GM12878 (cell line): ENCODE data around the gene MAST4. TPM values are rescaled to one million over a fixed set of nuclear protein-coding genes. Genes with fewer than 3 reads are reported as not detected.

ENCODE experiments used
- ATAC-seq: fragments of 200-7000 bp; cut with Tn5 transposase; 3 replicates; pipeline ENCODE4 v1.9.1; 2020; ENCODE audit warnings: mild to moderate bottlenecking, moderate library complexity
- BruUV-seq: library from RNA; stranded (reverse); fragments of 400-500 nt; replicated peaks from 2 replicates; lab custom pipeline; 2021; lab: Mats Ljungman, UMichigan
- CTCF ChIA-PET: fragments of 300-600 bp; sonication (Branson Sonifier 250); formaldehyde crosslinking; extraction: SDS; loops from one replicate; lab custom pipeline; 2021; ENCODE audit warnings: inconsistent platforms; lab: Yijun Ruan, JAX
- POLR2A ChIA-PET: fragments of 350-600 bp; formaldehyde crosslinking; extraction: SDS; loops from one replicate; lab custom pipeline; 2021; ENCODE audit warnings: inconsistent platforms; lab: Charles Lee
- RAD21 ChIA-PET: fragments of 300-600 bp; sonication (Branson Sonifier 250); formaldehyde crosslinking; loops from one replicate; lab custom pipeline; 2023; ENCODE audit warnings: antibody characterized with exemption; ENCODE audit not compliant: unreplicated experiment; lab: Charles Lee
- SMC1A ChIA-PET: fragments of 300-600 bp; sonication (Branson Sonifier 250); formaldehyde crosslinking; loops from one replicate; lab custom pipeline; 2023; ENCODE audit not compliant: unreplicated experiment, uncharacterized antibody; lab: Charles Lee
- DNase-seq: peaks from one replicate; pipeline ENCODE4 v3.0.0-alpha.2; 2011; ENCODE audit warnings: low read depth, low spot score
- FAIRE-seq: peaks from 3 replicates; lab custom pipeline; 2011; peaks lifted over from hg19 to GRCh38; lab: Jason Lieb, UNC
- H2AFZ ChIP-seq: 2 replicates; pipeline ENCODE4 v1.6.0; 2011; ENCODE audit warnings: low read depth, low read length, control low read depth; ENCODE audit not compliant: control insufficient read depth
- H3K27ac ChIP-seq: 2 replicates; pipeline ENCODE4 v1.5.1; 2011; ENCODE audit warnings: control low read depth; ENCODE audit not compliant: control insufficient read depth, insufficient read depth
- H3K27me3 ChIP-seq, 2 experiments: replicated peaks in 1 of 2; 2 replicates each; pipeline versions ENCODE4 v1.6.0 to v1.6.1; 2011; ENCODE audit warnings: low read length in 1 of 2; ENCODE audit not compliant: control insufficient read depth in 2 of 2, insufficient read depth in 2 of 2
- H3K36me3 ChIP-seq, 2 experiments: 2 replicates each; pipeline ENCODE4 v1.5.1; 2011; ENCODE audit warnings: low read length in 1 of 2; ENCODE audit not compliant: control insufficient read depth in 2 of 2, insufficient read depth in 2 of 2
- H3K4me1 ChIP-seq: 2 replicates; pipeline ENCODE4 v1.6.1; 2011; ENCODE audit warnings: mild to moderate bottlenecking, low read length, moderate library complexity, mixed read lengths; ENCODE audit not compliant: control insufficient read depth, insufficient read depth
- H3K4me2 ChIP-seq: 2 replicates; pipeline ENCODE4 v1.6.0; 2011; ENCODE audit warnings: control low read depth; ENCODE audit not compliant: control insufficient read depth, insufficient read depth
- H3K4me3 ChIP-seq: fragments of 200-600 bp; sonication (generic); 2 replicates; pipeline ENCODE4 v1.5.1; 2016
- H3K79me2 ChIP-seq: 2 replicates; pipeline ENCODE4 v1.6.0; 2011; ENCODE audit warnings: low read length; ENCODE audit not compliant: control insufficient read depth, insufficient read depth
- H3K9ac ChIP-seq: 2 replicates; pipeline ENCODE4 v1.8.0; 2011; ENCODE audit warnings: low read length, control low read depth, mixed read lengths; ENCODE audit not compliant: control insufficient read depth, insufficient read depth
- H3K9me3 ChIP-seq: replicated peaks from 3 replicates; pipeline ENCODE4 v1.5.1; 2011; ENCODE audit warnings: mild to moderate bottlenecking, low read length; ENCODE audit not compliant: control insufficient read depth, insufficient read depth
- H4K20me1 ChIP-seq: 2 replicates; pipeline ENCODE4 v1.6.0; 2011; ENCODE audit not compliant: control insufficient read depth, insufficient read depth
- EP300 ChIP-seq, 2 experiments: fragments of 150-350 bp in 1 of 2; IDR thresholded peaks; 2 replicates each; pipeline ENCODE4 v1.6.1; 2011 to 2012; ENCODE audit warnings: low read depth in 2 of 2, low read length in 2 of 2, borderline replicate concordance in 1 of 2, improper control_type of control experiment in 1 of 2, inconsistent platforms in 1 of 2; ENCODE audit not compliant: control insufficient read depth in 1 of 2
- ETV6 ChIP-seq, 2 experiments: fragments of 450-650 bp in 1 of 2; IDR thresholded peaks in 1 of 2; conservative IDR thresholded peaks in 1 of 2; 2 replicates each; pipeline ENCODE4 v1.6.1; 2014; ENCODE audit warnings: antibody characterized with exemption in 1 of 2, borderline replicate concordance in 1 of 2, low read depth in 1 of 2, mild to moderate bottlenecking in 1 of 2, moderate library complexity in 1 of 2
- HDAC6 ChIP-seq: fragments of 200-600 bp; sonication (generic); IDR thresholded peaks from one replicate; pipeline ENCODE4 v1.8.0; 2017; ENCODE audit warnings: antibody characterized with exemption; ENCODE audit not compliant: unreplicated experiment
- MEF2A ChIP-seq: IDR thresholded peaks from 2 replicates; pipeline ENCODE4 v1.6.1; 2011; ENCODE audit warnings: low read depth, mild to moderate bottlenecking, low read length, moderate library complexity; ENCODE audit not compliant: insufficient read depth
- POLR2A ChIP-seq: IDR thresholded peaks from 2 replicates; pipeline ENCODE4 v1.6.1; 2011; ENCODE audit warnings: low read depth, mild to moderate bottlenecking, low read length
- POLR2AphosphoS2 ChIP-seq: IDR thresholded peaks from 2 replicates; pipeline ENCODE4 v1.6.1; 2011; ENCODE audit warnings: low read depth, mild to moderate bottlenecking, low read length, improper control_type of control experiment, moderate library complexity
- SKIL ChIP-seq: fragments of 450-650 bp; IDR thresholded peaks from 2 replicates; pipeline ENCODE4 v1.6.1; 2017; ENCODE audit warnings: mild to moderate bottlenecking, low read depth, inconsistent platforms; ENCODE audit not compliant: poor library complexity, severe bottlenecking
- ZBED1 ChIP-seq: IDR thresholded peaks from 2 replicates; pipeline ENCODE4 v1.6.1; 2016; ENCODE audit warnings: borderline replicate concordance
- ZBTB11 ChIP-seq: fragments of 450-650 bp; formaldehyde crosslinking; IDR thresholded peaks from 2 replicates; pipeline ENCODE4 v1.5.0; 2022; ENCODE audit warnings: mild to moderate bottlenecking, missing genetic modification characterization
- WGBS: methylation state at CpG from one replicate; pipeline ENCODE4 v1.1.6; 2016; ENCODE audit warnings: low lambda C conversion rate; ENCODE audit not compliant: insufficient replicate concordance, insufficient coverage; ENCODE audit errors: missing lambda C conversion rate; 5-methylcytosine and 5-hydroxymethylcytosine counted together
- in situ Hi-C: fragments of 300-500 bp; cut with MboI; formaldehyde crosslinking; loops from 9 replicates; pipeline ENCODE4 v1.14.3; 2018; ENCODE audit warnings: mixed read lengths
- intact Hi-C: fragments of 100-400 bp; cut with micrococcal nuclease; formaldehyde crosslinking; loops from one replicate; pipeline ENCODE4 v1.14.2; 2022; ENCODE audit not compliant: unreplicated experiment
- polyA plus RNA-seq, 11 experiments: library from polyadenylated mRNA; depleted of rRNA in 4 of 11; unstranded in 6 of 11; stranded (reverse) in 5 of 11; fragments of >200 nt; fragmentation: Nextera tagmentation in 4 of 11; fragmentation: Illumina TruSeq in 1 of 11; extraction: Ambion mirVana in 4 of 11; extraction: Trizol in 1 of 11; gene quantifications; 1 replicate in 1 of 11; 2 replicates in 10 of 11; pipeline versions ENCODE4 v1.2.1 to v1.2.3, GENCODE V29; 2011 to 2016; ENCODE audit warnings: inconsistent platforms in 2 of 11, missing spikeins in 2 of 11, low read depth in 1 of 11
- total RNA-seq, 4 experiments: library from RNA; depleted of rRNA in 3 of 4; stranded (reverse); fragments of >200 nt in 3 of 4; fragmentation: Illumina TruSeq in 1 of 4; extraction: Trizol in 1 of 4; gene quantifications; 2 replicates each; pipeline versions ENCODE4 v1.2.1 to v1.2.3, GENCODE V29; 2013 to 2021
- TF ChIP-seq, protein P1 (sequence below): IDR thresholded peaks from 2 replicates; pipeline ENCODE4 v1.6.1; 2011; ENCODE audit warnings: low read depth, mild to moderate bottlenecking, low read length, moderate library complexity, borderline replicate concordance; ENCODE audit errors: extremely low read depth
- TF ChIP-seq, protein P2 (sequence below): fragments of 450-650 bp; IDR thresholded peaks from 2 replicates; pipeline ENCODE4 v1.6.1; 2017; ENCODE audit warnings: mild to moderate bottlenecking, moderate library complexity
- TF ChIP-seq, protein P3 (sequence below): fragments of 450-650 bp; IDR thresholded peaks from 2 replicates; pipeline ENCODE4 v1.6.1; 2016; ENCODE audit warnings: mild to moderate bottlenecking

Gene MAST4
- total and polyA plus RNA-seq, 10 of the 15 experiments (the other 5 are each of a cell fraction or from before 2014, with no cell fraction given): 0.02 to 1.6 (median 0.29) TPM; not detected in 1

- ChIA-PET SMC1A (no interaction called here), RAD21 (interaction anchor here (1.3 kb wide), 1 partner anchor 9 kb away, joined by 3 read pairs; no protein-coding TSS in a partner anchor), POLR2A (no interaction called here), CTCF (no interaction called here)
- no peak for FAIRE-seq
- BruUV-seq: no TSS peak
- in situ Hi-C loops: no loop called here
- Histone ChIP-seq H3K9me3 (no peaks in the 10 kb centered on the region), H2AFZ (no peak overlapping the region), H3K79me2 (no peaks in the 10 kb centered on the region), H4K20me1 (no peaks in the 10 kb centered on the region; the same call in 1 of the 2 replicates), H3K4me1 (no peaks in the 10 kb centered on the region), H3K4me3 (no peak overlapping the region), H3K27ac (no peak overlapping the region), H3K27me3 (no peaks in the 10 kb centered on the region), H3K4me2 (no peak overlapping the region), H3K9ac (no peak overlapping the region), H3K36me3 (no peaks in the 10 kb centered on the region)
- WGBS: 43% methylated on average over 2 of the region's 2 CpGs
- ATAC-seq: no peak
- intact Hi-C loops: no loop called here
- no peak for DNase-seq
- no peak for TF ChIP-seq EP300 (IDR thresholded peaks at IDR 0.05; ENCODE audit: borderline replicate concordance in 1 of 2, control insufficient read depth in 1 of 2, low read depth in 2 of 2, low read length in 2 of 2)
- TF ChIP-seq ZBED1: no peak
- no peak for TF ChIP-seq HDAC6
- TF ChIP-seq SKIL: no peak
- no peak for TF ChIP-seq POLR2AphosphoS2
- TF ChIP-seq, protein P1, sequence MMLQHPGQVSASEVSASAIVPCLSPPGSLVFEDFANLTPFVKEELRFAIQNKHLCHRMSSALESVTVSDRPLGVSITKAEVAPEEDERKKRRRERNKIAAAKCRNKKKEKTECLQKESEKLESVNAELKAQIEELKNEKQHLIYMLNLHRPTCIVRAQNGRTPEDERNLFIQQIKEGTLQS: no peak
- TF ChIP-seq ZBTB11: no peak
- TF ChIP-seq, protein P2, sequence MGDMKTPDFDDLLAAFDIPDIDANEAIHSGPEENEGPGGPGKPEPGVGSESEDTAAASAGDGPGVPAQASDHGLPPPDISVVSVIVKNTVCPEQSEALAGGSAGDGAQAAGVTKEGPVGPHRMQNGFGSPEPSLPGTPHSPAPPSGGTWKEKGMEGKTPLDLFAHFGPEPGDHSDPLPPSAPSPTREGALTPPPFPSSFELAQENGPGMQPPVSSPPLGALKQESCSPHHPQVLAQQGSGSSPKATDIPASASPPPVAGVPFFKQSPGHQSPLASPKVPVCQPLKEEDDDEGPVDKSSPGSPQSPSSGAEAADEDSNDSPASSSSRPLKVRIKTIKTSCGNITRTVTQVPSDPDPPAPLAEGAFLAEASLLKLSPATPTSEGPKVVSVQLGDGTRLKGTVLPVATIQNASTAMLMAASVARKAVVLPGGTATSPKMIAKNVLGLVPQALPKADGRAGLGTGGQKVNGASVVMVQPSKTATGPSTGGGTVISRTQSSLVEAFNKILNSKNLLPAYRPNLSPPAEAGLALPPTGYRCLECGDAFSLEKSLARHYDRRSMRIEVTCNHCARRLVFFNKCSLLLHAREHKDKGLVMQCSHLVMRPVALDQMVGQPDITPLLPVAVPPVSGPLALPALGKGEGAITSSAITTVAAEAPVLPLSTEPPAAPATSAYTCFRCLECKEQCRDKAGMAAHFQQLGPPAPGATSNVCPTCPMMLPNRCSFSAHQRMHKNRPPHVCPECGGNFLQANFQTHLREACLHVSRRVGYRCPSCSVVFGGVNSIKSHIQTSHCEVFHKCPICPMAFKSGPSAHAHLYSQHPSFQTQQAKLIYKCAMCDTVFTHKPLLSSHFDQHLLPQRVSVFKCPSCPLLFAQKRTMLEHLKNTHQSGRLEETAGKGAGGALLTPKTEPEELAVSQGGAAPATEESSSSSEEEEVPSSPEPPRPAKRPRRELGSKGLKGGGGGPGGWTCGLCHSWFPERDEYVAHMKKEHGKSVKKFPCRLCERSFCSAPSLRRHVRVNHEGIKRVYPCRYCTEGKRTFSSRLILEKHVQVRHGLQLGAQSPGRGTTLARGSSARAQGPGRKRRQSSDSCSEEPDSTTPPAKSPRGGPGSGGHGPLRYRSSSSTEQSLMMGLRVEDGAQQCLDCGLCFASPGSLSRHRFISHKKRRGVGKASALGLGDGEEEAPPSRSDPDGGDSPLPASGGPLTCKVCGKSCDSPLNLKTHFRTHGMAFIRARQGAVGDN: no peak
- no peak for TF ChIP-seq ETV6 (conservative IDR thresholded peaks at IDR 0.05 in 1 of 2, IDR thresholded peaks at IDR 0.05 in 1 of 2; ENCODE audit: borderline replicate concordance in 1 of 2, low read depth in 1 of 2)
- no peak for TF ChIP-seq POLR2A
- TF ChIP-seq, protein P3, sequence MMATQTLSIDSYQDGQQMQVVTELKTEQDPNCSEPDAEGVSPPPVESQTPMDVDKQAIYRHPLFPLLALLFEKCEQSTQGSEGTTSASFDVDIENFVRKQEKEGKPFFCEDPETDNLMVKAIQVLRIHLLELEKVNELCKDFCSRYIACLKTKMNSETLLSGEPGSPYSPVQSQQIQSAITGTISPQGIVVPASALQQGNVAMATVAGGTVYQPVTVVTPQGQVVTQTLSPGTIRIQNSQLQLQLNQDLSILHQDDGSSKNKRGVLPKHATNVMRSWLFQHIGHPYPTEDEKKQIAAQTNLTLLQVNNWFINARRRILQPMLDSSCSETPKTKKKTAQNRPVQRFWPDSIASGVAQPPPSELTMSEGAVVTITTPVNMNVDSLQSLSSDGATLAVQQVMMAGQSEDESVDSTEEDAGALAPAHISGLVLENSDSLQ: no peak
- no peak for TF ChIP-seq MEF2A
Observed at GRCh38 chr5:66684663-66685062, 88.5 kb downstream of the MAST4 start.
